K562 (cell line): ENCODE results near the gene ABHD16A. TPM values are rescaled to one million over a fixed set of nuclear protein-coding genes. Genes with fewer than 3 reads are reported as not detected.

Source experiments
- BACH1 ChIP-seq: fragments of 200-800 bp; sonication (Bioruptor generic); IDR thresholded peaks from 2 replicates; pipeline ENCODE4 v1.6.1; 2016; ENCODE audit warnings: missing genetic modification characterization, missing compliant biosample characterization
- GTF2A2 ChIP-seq: IDR thresholded peaks from 2 replicates; pipeline ENCODE4 v1.6.1; 2016; ENCODE audit warnings: mild to moderate bottlenecking, missing genetic modification characterization, missing compliant biosample characterization
- IFI16 ChIP-seq: fragments of 250-450 bp; sonication (Bioruptor Pico); IDR thresholded peaks from 2 replicates; pipeline ENCODE4 v2.1.2; 2022; ENCODE audit warnings: mild to moderate bottlenecking, inconsistent platforms
- MLLT1 ChIP-seq, 2 experiments: fragments of 450-650 bp; IDR thresholded peaks; 2 replicates each; pipeline ENCODE4 v1.6.1; 2016
- MTA2 ChIP-seq: fragments of 450-650 bp; IDR thresholded peaks from 2 replicates; pipeline ENCODE4 v1.6.1; 2016; ENCODE audit warnings: low read depth
- NR2C2 ChIP-seq, 2 experiments: fragments of 200-800 bp in 1 of 2; sonication (Bioruptor generic) in 1 of 2; sonication (generic) in 1 of 2; formaldehyde crosslinking in 1 of 2; IDR thresholded peaks; 2 replicates each; pipeline versions ENCODE4 v1.6.1 to v1.8.0; 2016 to 2022; ENCODE audit warnings: mild to moderate bottlenecking in 1 of 2, missing compliant biosample characterization in 1 of 2, missing genetic modification characterization in 1 of 2, missing genetic modification reagents in 1 of 2
- OTX1 ChIP-seq: fragments of 450-650 bp; formaldehyde crosslinking; IDR thresholded peaks from 2 replicates; pipeline ENCODE4 v1.4.0; 2022; ENCODE audit warnings: mild to moderate bottlenecking
- RBFOX2 ChIP-seq: fragments of 200-400 bp; formaldehyde crosslinking; IDR thresholded peaks from 2 replicates; pipeline ENCODE4 v1.6.1; 2017; ENCODE audit warnings: low read depth, mild to moderate bottlenecking, low read length, moderate library complexity
- SAFB ChIP-seq: fragments of 200-400 bp; formaldehyde crosslinking; IDR thresholded peaks from 2 replicates; pipeline ENCODE4 v1.6.1; 2017; ENCODE audit warnings: low read depth, low read length, borderline replicate concordance
- TRIM24 ChIP-seq, 2 experiments: fragments of 450-650 bp; IDR thresholded peaks; 2 replicates each; pipeline ENCODE4 v1.6.1; 2016
- ZBTB12 ChIP-seq: fragments of 250-450 bp; sonication (Bioruptor Pico); IDR thresholded peaks from 2 replicates; pipeline ENCODE4 v1.4.0; 2020
- ZNF589 ChIP-seq: fragments of 200-800 bp; sonication (Bioruptor generic); IDR thresholded peaks from 2 replicates; pipeline ENCODE4 v1.6.1; 2016; ENCODE audit warnings: low read depth, missing genetic modification characterization, missing compliant biosample characterization
- polyA plus RNA-seq, 8 experiments: library from polyadenylated mRNA; depleted of rRNA in 4 of 8; stranded (reverse) in 5 of 8; unstranded in 3 of 8; fragments of >200 nt; fragmentation: Nextera tagmentation in 2 of 8; fragmentation: Illumina TruSeq in 1 of 8; extraction: Ambion mirVana in 2 of 8; extraction: Trizol in 1 of 8; gene quantifications; 2 replicates each; pipeline versions ENCODE4 v1.2.1 to v1.2.3, GENCODE V29; 2011 to 2014; ENCODE audit warnings: inconsistent platforms in 1 of 8, missing spikeins in 1 of 8
- total RNA-seq, 7 experiments: library from RNA; depleted of rRNA in 6 of 7; stranded (reverse); fragments of >200 nt in 6 of 7; fragmentation: Illumina TruSeq in 2 of 7; extraction: Trizol in 2 of 7; gene quantifications; 2 replicates each; pipeline versions ENCODE4 v1.2.1 to v1.2.3, GENCODE V29; 2011 to 2021; ENCODE audit warnings: low replicate concordance in 1 of 7
- TF ChIP-seq, protein P1 (sequence below): fragments of 450-650 bp; conservative IDR thresholded peaks from 2 replicates; pipeline ENCODE4 v1.6.1; 2016; ENCODE audit warnings: missing genetic modification characterization, low read depth, mild to moderate bottlenecking, control low read depth, missing compliant biosample characterization
- TF ChIP-seq, protein P2 (sequence below): fragments of 450-650 bp; IDR thresholded peaks from 2 replicates; pipeline ENCODE4 v1.6.1; 2018; ENCODE audit not compliant: partially characterized antibody
- TF ChIP-seq, protein P3 (sequence below): sonication (generic); formaldehyde crosslinking; IDR thresholded peaks from 2 replicates; pipeline ENCODE4 v1.4.0; 2020; ENCODE audit warnings: mild to moderate bottlenecking, missing genetic modification reagents

ABHD16A gene
- total and polyA plus RNA-seq, 9 of the 15 experiments (the other 6 are each of a cell fraction or from before 2014, with no cell fraction given): 25.8 to 120 (median 81.6) TPM

DNA sequence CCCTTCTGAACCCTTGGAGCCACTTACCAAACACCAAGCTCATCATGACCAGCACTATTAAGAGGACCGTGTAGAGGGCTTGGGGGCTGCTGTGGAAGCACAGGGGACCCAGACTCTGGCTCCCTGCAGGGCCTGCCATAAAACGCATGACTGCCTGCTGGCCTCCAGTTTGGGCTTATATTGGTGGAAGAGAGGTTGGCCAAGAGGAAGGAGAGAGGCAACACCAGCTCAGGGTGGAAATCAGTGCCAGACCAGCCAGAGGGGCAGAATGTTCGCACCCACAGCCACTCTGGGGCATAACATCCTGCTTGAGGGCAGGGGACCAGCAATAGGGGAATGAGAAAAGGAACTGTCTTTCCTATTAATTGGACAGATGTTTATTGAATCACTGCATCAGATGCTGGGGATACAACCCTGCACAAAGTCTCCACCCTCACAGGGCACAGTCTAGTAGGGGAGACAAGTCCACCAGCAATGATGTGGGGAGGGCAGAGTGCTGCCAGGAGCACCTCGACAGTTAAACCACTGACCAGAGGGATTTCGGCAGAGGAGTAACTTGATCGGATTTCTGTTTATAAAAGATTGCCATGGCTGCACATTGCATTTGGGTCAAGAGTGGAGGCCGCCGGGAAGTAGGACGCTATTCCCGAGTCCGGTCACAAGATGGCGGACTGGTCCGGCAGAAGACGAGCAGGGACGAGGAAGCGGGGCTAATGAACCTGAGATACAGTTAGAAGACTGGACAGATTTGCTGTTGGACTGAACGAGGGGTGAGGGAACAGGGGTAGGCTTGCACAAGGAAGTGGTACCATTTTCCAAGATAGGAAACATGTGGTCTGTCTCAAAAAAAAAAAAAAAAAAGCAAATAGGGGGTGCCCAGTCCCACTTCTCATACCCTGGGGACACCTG is 22.6 kb downstream of the ABHD16A start, which contains the start of gene LY6G5C (continued):
- TF ChIP-seq, protein P1, sequence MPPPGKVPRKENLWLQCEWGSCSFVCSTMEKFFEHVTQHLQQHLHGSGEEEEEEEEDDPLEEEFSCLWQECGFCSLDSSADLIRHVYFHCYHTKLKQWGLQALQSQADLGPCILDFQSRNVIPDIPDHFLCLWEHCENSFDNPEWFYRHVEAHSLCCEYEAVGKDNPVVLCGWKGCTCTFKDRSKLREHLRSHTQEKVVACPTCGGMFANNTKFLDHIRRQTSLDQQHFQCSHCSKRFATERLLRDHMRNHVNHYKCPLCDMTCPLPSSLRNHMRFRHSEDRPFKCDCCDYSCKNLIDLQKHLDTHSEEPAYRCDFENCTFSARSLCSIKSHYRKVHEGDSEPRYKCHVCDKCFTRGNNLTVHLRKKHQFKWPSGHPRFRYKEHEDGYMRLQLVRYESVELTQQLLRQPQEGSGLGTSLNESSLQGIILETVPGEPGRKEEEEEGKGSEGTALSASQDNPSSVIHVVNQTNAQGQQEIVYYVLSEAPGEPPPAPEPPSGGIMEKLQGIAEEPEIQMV: no peak
- no peak for TF ChIP-seq ZNF589 (CRISPR knock-in tag)
- TF ChIP-seq NR2C2 (CRISPR knock-in tag; IDR thresholded peaks at IDR 0.05): no peak
- no peak for TF ChIP-seq NR2C2 (tag; IDR thresholded peaks at IDR 0.05)
- no peak for TF ChIP-seq BACH1 (tag)
- TF ChIP-seq, protein P2, sequence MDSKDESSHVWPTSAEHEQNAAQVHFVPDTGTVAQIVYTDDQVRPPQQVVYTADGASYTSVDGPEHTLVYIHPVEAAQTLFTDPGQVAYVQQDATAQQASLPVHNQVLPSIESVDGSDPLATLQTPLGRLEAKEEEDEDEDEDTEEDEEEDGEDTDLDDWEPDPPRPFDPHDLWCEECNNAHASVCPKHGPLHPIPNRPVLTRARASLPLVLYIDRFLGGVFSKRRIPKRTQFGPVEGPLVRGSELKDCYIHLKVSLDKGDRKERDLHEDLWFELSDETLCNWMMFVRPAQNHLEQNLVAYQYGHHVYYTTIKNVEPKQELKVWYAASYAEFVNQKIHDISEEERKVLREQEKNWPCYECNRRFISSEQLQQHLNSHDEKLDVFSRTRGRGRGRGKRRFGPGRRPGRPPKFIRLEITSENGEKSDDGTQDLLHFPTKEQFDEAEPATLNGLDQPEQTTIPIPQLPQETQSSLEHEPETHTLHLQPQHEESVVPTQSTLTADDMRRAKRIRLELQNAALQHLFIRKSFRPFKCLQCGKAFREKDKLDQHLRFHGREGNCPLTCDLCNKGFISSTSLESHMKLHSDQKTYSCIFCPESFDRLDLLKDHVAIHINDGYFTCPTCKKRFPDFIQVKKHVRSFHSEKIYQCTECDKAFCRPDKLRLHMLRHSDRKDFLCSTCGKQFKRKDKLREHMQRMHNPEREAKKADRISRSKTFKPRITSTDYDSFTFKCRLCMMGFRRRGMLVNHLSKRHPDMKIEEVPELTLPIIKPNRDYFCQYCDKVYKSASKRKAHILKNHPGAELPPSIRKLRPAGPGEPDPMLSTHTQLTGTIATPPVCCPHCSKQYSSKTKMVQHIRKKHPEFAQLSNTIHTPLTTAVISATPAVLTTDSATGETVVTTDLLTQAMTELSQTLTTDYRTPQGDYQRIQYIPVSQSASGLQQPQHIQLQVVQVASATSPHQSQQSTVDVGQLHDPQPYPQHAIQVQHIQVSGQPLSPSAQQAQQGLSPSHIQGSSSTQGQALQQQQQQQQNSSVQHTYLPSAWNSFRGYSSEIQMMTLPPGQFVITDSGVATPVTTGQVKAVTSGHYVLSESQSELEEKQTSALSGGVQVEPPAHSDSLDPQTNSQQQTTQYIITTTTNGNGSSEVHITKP: peak; percentile 13
- no peak for TF ChIP-seq OTX1 (CRISPR knock-in tag)
- TF ChIP-seq TRIM24 (IDR thresholded peaks at IDR 0.05): no peak
- TF ChIP-seq MLLT1 (IDR thresholded peaks at IDR 0.05): no peak
- TF ChIP-seq, protein P3, sequence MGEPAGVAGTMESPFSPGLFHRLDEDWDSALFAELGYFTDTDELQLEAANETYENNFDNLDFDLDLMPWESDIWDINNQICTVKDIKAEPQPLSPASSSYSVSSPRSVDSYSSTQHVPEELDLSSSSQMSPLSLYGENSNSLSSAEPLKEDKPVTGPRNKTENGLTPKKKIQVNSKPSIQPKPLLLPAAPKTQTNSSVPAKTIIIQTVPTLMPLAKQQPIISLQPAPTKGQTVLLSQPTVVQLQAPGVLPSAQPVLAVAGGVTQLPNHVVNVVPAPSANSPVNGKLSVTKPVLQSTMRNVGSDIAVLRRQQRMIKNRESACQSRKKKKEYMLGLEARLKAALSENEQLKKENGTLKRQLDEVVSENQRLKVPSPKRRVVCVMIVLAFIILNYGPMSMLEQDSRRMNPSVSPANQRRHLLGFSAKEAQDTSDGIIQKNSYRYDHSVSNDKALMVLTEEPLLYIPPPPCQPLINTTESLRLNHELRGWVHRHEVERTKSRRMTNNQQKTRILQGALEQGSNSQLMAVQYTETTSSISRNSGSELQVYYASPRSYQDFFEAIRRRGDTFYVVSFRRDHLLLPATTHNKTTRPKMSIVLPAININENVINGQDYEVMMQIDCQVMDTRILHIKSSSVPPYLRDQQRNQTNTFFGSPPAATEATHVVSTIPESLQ (CRISPR knock-in tag): no peak
- no peak for TF ChIP-seq IFI16 (CRISPR knock-in tag)
- no peak for TF ChIP-seq RBFOX2
- TF ChIP-seq ZBTB12 (CRISPR knock-in tag): no peak; the same call in 1 of the 2 replicates
- TF ChIP-seq SAFB: no peak
- TF ChIP-seq MTA2: no peak
- no peak for TF ChIP-seq GTF2A2 (tag)
